GM12878 (cell line): Measurements from ENCODE around the gene RXFP4.

Experiments used
- IRF5 ChIP-seq: fragments of 450-650 bp; IDR thresholded peaks from 2 replicates; pipeline ENCODE4 v1.6.1; 2017; ENCODE audit warnings: borderline replicate concordance
- POLR2AphosphoS5 ChIP-seq: IDR thresholded peaks from 2 replicates; pipeline ENCODE4 v1.6.1; 2011; ENCODE audit warnings: mild to moderate bottlenecking, low read length, inconsistent platforms
- RAD21 ChIP-seq: IDR thresholded peaks from 2 replicates; pipeline ENCODE4 v1.6.1; 2011; ENCODE audit warnings: mild to moderate bottlenecking, low read depth, low read length, moderate library complexity; ENCODE audit not compliant: insufficient read depth
- REST ChIP-seq: IDR thresholded peaks from 2 replicates; pipeline ENCODE4 v1.6.1; 2012; ENCODE audit warnings: mild to moderate bottlenecking, low read depth, low read length
- SUPT20H ChIP-seq: IDR thresholded peaks from 2 replicates; pipeline ENCODE4 v1.6.1; 2011; ENCODE audit warnings: low read depth, mild to moderate bottlenecking, low read length, moderate library complexity, borderline replicate concordance; ENCODE audit not compliant: control insufficient read depth
- YY1 ChIP-seq: IDR thresholded peaks from 2 replicates; pipeline ENCODE4 v1.6.1; 2011; ENCODE audit warnings: low read depth, mild to moderate bottlenecking, low read length

- TF ChIP-seq POLR2AphosphoS5 (no peak), SUPT20H (no peak), REST (no peak), YY1 (no peak), RAD21 (no peak), IRF5 (no peak)
Measured at GRCh38 chr1:155978973-155979429, 37.6 kb downstream of the RXFP4 start.
